Small intestine (tissue), 7 donors: Measurements from ENCODE around the gene IFNA2. TPM values are rescaled to one million over a fixed set of nuclear protein-coding genes. Genes with fewer than 3 reads are reported as not detected.

Source experiments
- DNase-seq, 2 donors: peaks; one replicate each; pipeline versions ENCODE4 v3.0.0 to v3.0.0-alpha.2; 2013
- FAIRE-seq: peaks from 2 replicates; lab custom pipeline; 2012; peaks lifted over from hg19 to GRCh38; lab: Jason Lieb, UNC
- H3K27ac ChIP-seq, 3 donors: one replicate each; pipeline ENCODE4 v1.5.1; 2013; ENCODE audit warnings: low read length in 2 of 3, mild to moderate bottlenecking in 2 of 3, control low read depth in 1 of 3, inconsistent platforms in 1 of 3, low read depth in 1 of 3, moderate library complexity in 1 of 3
- H3K27me3 ChIP-seq, 3 donors: one replicate each; pipeline ENCODE4 v1.6.1; 2013; ENCODE audit warnings: low read length in 3 of 3, inconsistent platforms in 1 of 3; ENCODE audit not compliant: control insufficient read depth in 3 of 3, insufficient read depth in 3 of 3
- H3K36me3 ChIP-seq, 3 donors: one replicate each; pipeline ENCODE4 v1.6.1; 2013; ENCODE audit warnings: low read length in 3 of 3, inconsistent platforms in 1 of 3, low read depth in 1 of 3, mild to moderate bottlenecking in 1 of 3, moderate library complexity in 1 of 3; ENCODE audit not compliant: control insufficient read depth in 3 of 3, insufficient read depth in 2 of 3
- H3K4me1 ChIP-seq, 3 donors: one replicate each; pipeline ENCODE4 v1.6.1; 2013; ENCODE audit warnings: low read length in 2 of 3, inconsistent platforms in 1 of 3, low read depth in 1 of 3, mild to moderate bottlenecking in 1 of 3, moderate library complexity in 1 of 3; ENCODE audit not compliant: control insufficient read depth in 3 of 3, insufficient read depth in 2 of 3
- H3K4me3 ChIP-seq, 3 donors: one replicate each; pipeline ENCODE4 v1.5.1; 2013; ENCODE audit warnings: low read length in 3 of 3, control low read depth in 1 of 3, inconsistent platforms in 1 of 3, low read depth in 1 of 3, mild to moderate bottlenecking in 1 of 3, moderate library complexity in 1 of 3
- H3K9me3 ChIP-seq, 2 donors: one replicate each; pipeline ENCODE4 v1.6.1; 2013; ENCODE audit warnings: low read depth in 1 of 2, low read length in 1 of 2; ENCODE audit not compliant: control insufficient read depth in 2 of 2, insufficient read depth in 1 of 2
- WGBS, 3 donors: extraction: QIAGEN DNeasy Blood & Tissue Kit; methylation state at CpG; one replicate each; pipeline ENCODE4 v1.1.7; 2013; 5-methylcytosine and 5-hydroxymethylcytosine counted together
- polyA plus RNA-seq, 4 donors: library from polyadenylated mRNA; stranded (reverse) in 3 of 4; unstranded in 1 of 4; fragments of 200-250 nt in 3 of 4; fragments of 120-200 nt in 1 of 4; gene quantifications; one replicate each; pipeline versions ENCODE4 v1.2.1 to v1.2.3, GENCODE V29; 2013
- donor health status: healthy with polysubstance abuse.
- donor health status: control.
- donor health status: control.
- donor health status: Bipolar disorder and iron deficiency.
- donor health status: healthy.

The IFNA2 gene
- polyA plus RNA-seq, 4 donors: not detected

- WGBS, 3 donors: 84 to 89% (median 89%) methylated on average over 2 of the region's 2 CpGs
These were observed 29.2 kb upstream of the IFNA2 start for GRCh38 chr9:21414220-21414940.

GRCh38 chr9:21413624-21414023 lies 28.4 kb upstream of the IFNA2 start:
- H3K27ac ChIP-seq: no peak overlapping the region
- H3K4me1 ChIP-seq: no peaks in the 10 kb centered on the region
- FAIRE-seq (no peak), DNase-seq (peak in 1 of 2 donors; percentile 5)
- peaks cover 0 to 3% (median 0%) of the 10 kb centered on the region in 3 donors for H3K27me3 ChIP-seq
- H3K4me3 ChIP-seq: no peak overlapping the region
- no peaks in the 10 kb centered on the region for H3K9me3 ChIP-seq
- H3K36me3 ChIP-seq: no peaks in the 10 kb centered on the region
- WGBS, 3 donors: 52 to 76% (median 67%) methylated on average over 5 of the region's 5 CpGs

More at GRCh38 chr9:21414220-21414940, 29.2 kb upstream of the IFNA2 start:
- no peak for DNase-seq
- Histone ChIP-seq H3K9me3 (no peaks in the 10 kb centered on the region), H3K4me1 (no peaks in the 10 kb centered on the region), H3K27me3 (no peaks in the 10 kb centered on the region), H3K27ac (no peak overlapping the region), H3K36me3 (no peaks in the 10 kb centered on the region), H3K4me3 (no peak overlapping the region)
- no peak for FAIRE-seq

GRCh38 chr9:21413151-21413550 lies 28.0 kb upstream of the IFNA2 start:
- no peaks in the 10 kb centered on the region for H3K9me3 ChIP-seq
- no peak overlapping the region for H3K27ac ChIP-seq
- H3K36me3 ChIP-seq: no peaks in the 10 kb centered on the region
- peaks cover 0 to 3% (median 0%) of the 10 kb centered on the region in 3 donors for H3K27me3 ChIP-seq
- no peaks in the 10 kb centered on the region for H3K4me1 ChIP-seq
- 75 to 90% (median 80%) methylated on average over 4 of the region's 4 CpGs for WGBS, 3 donors
- H3K4me3 ChIP-seq: no peak overlapping the region
- no peak for FAIRE-seq
- no peak for DNase-seq

- H3K9me3 ChIP-seq: no peaks in the 10 kb centered on the region
- peaks cover 0 to 3% (median 0%) of the 10 kb centered on the region in 3 donors for H3K27me3 ChIP-seq
- FAIRE-seq (no peak), DNase-seq (no peak)
- H3K4me3 ChIP-seq: no peak overlapping the region
- no peaks in the 10 kb centered on the region for H3K4me1 ChIP-seq
- no peak overlapping the region for H3K27ac ChIP-seq
- H3K36me3 ChIP-seq: no peaks in the 10 kb centered on the region
These were observed 26.9 kb upstream of the IFNA2 start for GRCh38 chr9:21412107-21412506.

GRCh38 chr9:21408817-21409216 lies 23.6 kb upstream of the IFNA2 start, which contains the start of gene IFNA8:
Gene IFNA8, plus strand, starts transcription at chr9:21409117. Its CDS starts 60 bp downstream, at chr9:21409177.
- Histone ChIP-seq H3K4me3 (no peak within 1 kb of the TSS), H3K9me3 (no peaks in the 10 kb centered on the region), H3K4me1 (no peaks in the 10 kb centered on the region), H3K36me3 (no peaks in the 10 kb centered on the region), H3K27ac (no peak within 1 kb of the TSS), H3K27me3 (peaks cover 0 to 7% (median 0%) of the 10 kb centered on the region in 3 donors)
- DNase-seq: no peak
- WGBS, 3 donors: 87 to 94% (median 88%) methylated on average over 1 of the region's 1 CpG
- FAIRE-seq: no peak

GRCh38 chr9:21404146-21404545 lies 18.9 kb upstream of the IFNA2 start:
- no peak overlapping the region for H3K27ac ChIP-seq
- peaks cover 0 to 26% (median 11%) of the 10 kb centered on the region in 3 donors for H3K27me3 ChIP-seq
- peaks cover 0 to 5% (median 0%) of the 10 kb centered on the region in 3 donors for H3K4me1 ChIP-seq
- DNase-seq (no peak), FAIRE-seq (no peak)
- WGBS, 3 donors: 64 to 77% (median 71%) methylated on average over 3 of the region's 3 CpGs
- H3K9me3 ChIP-seq: no peaks in the 10 kb centered on the region
- H3K36me3 ChIP-seq: no peaks in the 10 kb centered on the region
- no peak overlapping the region for H3K4me3 ChIP-seq

GRCh38 chr9:21402386-21403251 lies 17.4 kb upstream of the IFNA2 start:
- no peak overlapping the region for H3K27ac ChIP-seq
- DNase-seq: peak in 1 of 2 donors; percentile 9
- H3K4me1 ChIP-seq: peaks cover 0 to 5% (median 0%) of the 10 kb centered on the region in 3 donors
- no peaks in the 10 kb centered on the region for H3K36me3 ChIP-seq
- 3 to 4% (median 3%) methylated on average over 47 to 53 of the region's 53 CpGs for WGBS, 3 donors
- H3K9me3 ChIP-seq: no peaks in the 10 kb centered on the region
- H3K27me3 ChIP-seq: peaks cover 0 to 31% (median 14%) of the 10 kb centered on the region in 3 donors
- FAIRE-seq: no peak
- peak overlapping the region; percentile 7 to 18 (median 17) for H3K4me3 ChIP-seq

- H3K27ac ChIP-seq: no peak overlapping the region
- H3K27me3 ChIP-seq: peaks cover 0 to 40% (median 20%) of the 10 kb centered on the region in 3 donors
- no peaks in the 10 kb centered on the region for H3K36me3 ChIP-seq
- DNase-seq: peak in 1 of 2 donors; percentile 10
- no peak overlapping the region for H3K4me3 ChIP-seq
- no peak for FAIRE-seq
- 9 to 24% (median 16%) methylated on average over 3 of the region's 3 CpGs for WGBS, 3 donors
- no peaks in the 10 kb centered on the region for H3K9me3 ChIP-seq
- H3K4me1 ChIP-seq: peaks cover 0 to 5% (median 0%) of the 10 kb centered on the region in 3 donors
These were observed 14.8 kb upstream of the IFNA2 start for GRCh38 chr9:21399956-21400355.
